Liver (tissue), 9 donors: ENCODE measurements around the gene SPP2. TPM values are rescaled to one million over a fixed set of nuclear protein-coding genes. Genes with fewer than 3 reads are reported as not detected.

Experiments used
- DNase-seq: peaks from one replicate; pipeline ENCODE4 v3.0.0-alpha.2; 2017; ENCODE audit warnings: low spot score
- H3K27ac ChIP-seq, 2 donors: one replicate each; pipeline ENCODE4 v1.7.0; 2013; ENCODE audit warnings: inconsistent platforms in 2 of 2, low read length in 2 of 2, control low read depth in 1 of 2, low read depth in 1 of 2, mild to moderate bottlenecking in 1 of 2
- H3K27me3 ChIP-seq, 4 donors: one replicate each; pipeline versions ENCODE4 v1.6.1 to v1.7.0; 2013; ENCODE audit warnings: low read length in 3 of 4, inconsistent platforms in 1 of 4, mild to moderate bottlenecking in 1 of 4, moderate library complexity in 1 of 4; ENCODE audit not compliant: control insufficient read depth in 4 of 4, insufficient read depth in 4 of 4
- H3K36me3 ChIP-seq, 4 donors: one replicate each; pipeline versions ENCODE4 v1.6.1 to v1.7.0; 2013; ENCODE audit warnings: low read length in 3 of 4, mild to moderate bottlenecking in 3 of 4, low read depth in 1 of 4, moderate library complexity in 1 of 4; ENCODE audit not compliant: control insufficient read depth in 4 of 4, insufficient read depth in 3 of 4
- H3K4me1 ChIP-seq, 4 donors: one replicate each; pipeline versions ENCODE4 v1.6.1 to v1.7.0; 2013; ENCODE audit warnings: low read length in 3 of 4, mild to moderate bottlenecking in 3 of 4, moderate library complexity in 1 of 4; ENCODE audit not compliant: control insufficient read depth in 4 of 4, insufficient read depth in 4 of 4
- H3K4me3 ChIP-seq, 3 donors: one replicate each; pipeline versions ENCODE4 v1.6.1 to v1.7.0; 2013; ENCODE audit warnings: low read length in 3 of 3, control low read depth in 1 of 3, low read depth in 1 of 3, mild to moderate bottlenecking in 1 of 3
- H3K9ac ChIP-seq, 2 donors: one replicate each; pipeline ENCODE4 v1.7.0; 2013; ENCODE audit warnings: low read length in 2 of 2, mild to moderate bottlenecking in 2 of 2, moderate library complexity in 2 of 2, control low read depth in 1 of 2, low read depth in 1 of 2
- H3K9me3 ChIP-seq, 4 donors: one replicate each; pipeline versions ENCODE4 v1.6.1 to v1.7.0; 2013; ENCODE audit warnings: low read length in 3 of 4; ENCODE audit not compliant: control insufficient read depth in 4 of 4
- CTCF ChIP-seq: fragments of 150-350 bp; IDR thresholded peaks from 2 replicates; pipeline ENCODE4 v1.5.1; 2017; ENCODE audit warnings: improper control_type of control experiment, low read depth, low read length; ENCODE audit not compliant: missing input control
- EGR1 ChIP-seq, 2 donors: IDR thresholded peaks; 2 replicates each; pipeline ENCODE4 v1.6.1; 2016 to 2018; ENCODE audit warnings: antibody characterized with exemption in 2 of 2, low read depth in 2 of 2
- HNF4A ChIP-seq, 2 donors: conservative IDR thresholded peaks; 2 replicates each; pipeline ENCODE4 v1.6.1; 2016; ENCODE audit warnings: antibody characterized with exemption in 2 of 2, mild to moderate bottlenecking in 2 of 2
- HNF4G ChIP-seq: IDR thresholded peaks from 2 replicates; pipeline ENCODE4 v1.6.1; 2016; ENCODE audit warnings: antibody characterized with exemption
- JUND ChIP-seq, 2 donors: IDR thresholded peaks; 2 replicates each; pipeline ENCODE4 v1.6.1; 2016; ENCODE audit warnings: antibody characterized with exemption in 2 of 2
- MAX ChIP-seq: IDR thresholded peaks from 2 replicates; pipeline ENCODE4 v1.6.1; 2016; ENCODE audit warnings: antibody characterized with exemption
- NR2F2 ChIP-seq: IDR thresholded peaks from 2 replicates; pipeline ENCODE4 v1.6.1; 2016; ENCODE audit warnings: antibody characterized with exemption
- REST ChIP-seq: IDR thresholded peaks from 2 replicates; pipeline ENCODE4 v1.6.1; 2016; ENCODE audit warnings: antibody characterized with exemption, mild to moderate bottlenecking
- TAF1 ChIP-seq: conservative IDR thresholded peaks from 2 replicates; pipeline ENCODE4 v1.6.1; 2016; ENCODE audit warnings: antibody characterized with exemption, mild to moderate bottlenecking
- YY1 ChIP-seq: IDR thresholded peaks from 2 replicates; pipeline ENCODE4 v1.6.1; 2016; ENCODE audit warnings: antibody characterized with exemption, mild to moderate bottlenecking
- ZBTB33 ChIP-seq: IDR thresholded peaks from 2 replicates; pipeline ENCODE4 v1.6.1; 2016; ENCODE audit warnings: antibody characterized with exemption
- WGBS: extraction: QIAGEN DNeasy Blood & Tissue Kit; methylation state at CpG from one replicate; pipeline ENCODE4 v1.1.7; 2013; 5-methylcytosine and 5-hydroxymethylcytosine counted together
- polyA plus RNA-seq, 2 donors: library from polyadenylated mRNA; stranded (reverse) in 1 of 2; unstranded in 1 of 2; fragments of 200-250 nt in 1 of 2; fragments of >200 nt in 1 of 2; fragmentation: Nextera tagmentation in 1 of 2; extraction: Ambion mirVana in 1 of 2; gene quantifications; one replicate each; pipeline versions ENCODE4 v1.2.1 to v1.2.3, GENCODE V29; 2013 to 2015
- total RNA-seq, 2 donors: library from RNA; depleted of rRNA; stranded (reverse); fragments of >200 nt; gene quantifications; one replicate each; pipeline ENCODE4 v1.2.3, GENCODE V29; 2014
- TF ChIP-seq, protein P1 (sequence below): IDR thresholded peaks from 2 replicates; pipeline ENCODE4 v1.6.1; 2016; ENCODE audit warnings: antibody characterized with exemption
- donor health status: healthy.
- donor health status: healthy.
- donor health status: healthy.
- donor health status: healthy.
- donor health status: healthy.

SPP2 gene
- total and polyA plus RNA-seq, 4 donors: 76.7 to 584 (median 147) TPM

- TF ChIP-seq MAX: no peak
- no peak for TF ChIP-seq JUND (IDR thresholded peaks at IDR 0.05)
- TF ChIP-seq HNF4G: no peak
- TF ChIP-seq YY1: no peak
These were observed 59.7 kb downstream of the SPP2 start (continued) for GRCh38 chr2:234110219-234110618.

- no peaks in the 10 kb centered on the region for H3K27me3 ChIP-seq
- no peaks in the 10 kb centered on the region for H3K36me3 ChIP-seq
- no peaks in the 10 kb centered on the region for H3K4me1 ChIP-seq
- WGBS: 91% methylated on average over 1 of the region's 1 CpG
- H3K4me3 ChIP-seq: no peak overlapping the region
- no peak overlapping the region for H3K27ac ChIP-seq
- no peaks in the 10 kb centered on the region for H3K9me3 ChIP-seq
- TF ChIP-seq ZBTB33 (no peak), JUND (IDR thresholded peaks at IDR 0.05) (no peak), HNF4A (conservative IDR thresholded peaks at IDR 0.05) (no peak), HNF4G (no peak), TAF1 (no peak), NR2F2 (no peak), REST (no peak)
- TF ChIP-seq, protein P1, sequence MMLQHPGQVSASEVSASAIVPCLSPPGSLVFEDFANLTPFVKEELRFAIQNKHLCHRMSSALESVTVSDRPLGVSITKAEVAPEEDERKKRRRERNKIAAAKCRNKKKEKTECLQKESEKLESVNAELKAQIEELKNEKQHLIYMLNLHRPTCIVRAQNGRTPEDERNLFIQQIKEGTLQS: no peak
- H3K9ac ChIP-seq: no peak overlapping the region
- DNase-seq: no peak
These were observed 61.0 kb downstream of the SPP2 start for GRCh38 chr2:234111523-234111922.

GRCh38 chr2:234116010-234116409 lies 65.5 kb downstream of the SPP2 start:
- no peak for DNase-seq
- H3K36me3 ChIP-seq: no peaks in the 10 kb centered on the region
- H3K9ac ChIP-seq: no peak overlapping the region
- 53% methylated on average over 4 of the region's 4 CpGs for WGBS
- H3K4me1 ChIP-seq: no peaks in the 10 kb centered on the region
- H3K27ac ChIP-seq: no peak overlapping the region
- no peaks in the 10 kb centered on the region for H3K27me3 ChIP-seq
- no peak overlapping the region for H3K4me3 ChIP-seq
- H3K9me3 ChIP-seq: no peaks in the 10 kb centered on the region
- TF ChIP-seq HNF4G: no peak
- TF ChIP-seq CTCF: no peak
- TF ChIP-seq EGR1 (IDR thresholded peaks at IDR 0.05; ENCODE audit: low read depth in 2 of 2): no peak
- no peak for TF ChIP-seq REST
- no peak for TF ChIP-seq ZBTB33
- no peak for TF ChIP-seq HNF4A (conservative IDR thresholded peaks at IDR 0.05)
